PC-9 (cell line): Measurements from ENCODE around the gene ZNF774. TPM values are rescaled to one million over a fixed set of nuclear protein-coding genes. Genes with fewer than 3 reads are reported as not detected.
A peak's percentile ranks its signal among the peaks of the same experiment; 100 is the strongest.

Experiments
- BruUV-seq: library from RNA; stranded (reverse); fragments of 400-500 nt; replicated peaks from 2 replicates; lab custom pipeline; 2021; lab: Mats Ljungman, UMichigan
- CTCF ChIA-PET: fragments of 300-600 bp; sonication (Branson Sonifier 250); formaldehyde crosslinking; loops from one replicate; lab custom pipeline; 2022; ENCODE audit warnings: antibody characterized with exemption; lab: Charles Lee
- POLR2A ChIA-PET: fragments of 300-600 bp; sonication (Branson Sonifier 250); formaldehyde crosslinking; loops from one replicate; lab custom pipeline; 2022; ENCODE audit warnings: antibody characterized with exemption; ENCODE audit not compliant: unreplicated experiment; lab: Charles Lee
- DNase-seq, 2 experiments: peaks; one replicate each; pipeline versions ENCODE4 v3.0.0 to v3.0.0-alpha.2; 2015 to 2022; ENCODE audit warnings: mixed read lengths in 1 of 2
- H2AFZ ChIP-seq: fragments of 200-600 bp; sonication (generic); 2 replicates; pipeline ENCODE4 v1.8.1; 2017; ENCODE audit warnings: antibody characterized with exemption
- H3F3A ChIP-seq: fragments of 200-600 bp; sonication (generic); 2 replicates; pipeline ENCODE4 v1.8.1; 2017; ENCODE audit warnings: antibody characterized with exemption, mild to moderate bottlenecking, low read depth; ENCODE audit not compliant: insufficient read depth
- H3K27ac ChIP-seq: fragments of 200-600 bp; sonication (generic); 2 replicates; pipeline ENCODE4 v1.6.1; 2016; ENCODE audit warnings: mixed run types
- H3K27me3 ChIP-seq: fragments of 200-600 bp; sonication (generic); 2 replicates; pipeline ENCODE4 v1.6.1; 2016; ENCODE audit warnings: low read depth, mixed run types; ENCODE audit not compliant: insufficient read depth
- H3K36me3 ChIP-seq: fragments of 200-600 bp; sonication (generic); 2 replicates; pipeline ENCODE4 v1.6.1; 2016; ENCODE audit warnings: low read depth, mixed run types
- H3K4me1 ChIP-seq: fragments of 200-600 bp; sonication (generic); replicated peaks from 2 replicates; pipeline ENCODE4 v1.6.1; 2016; ENCODE audit warnings: mixed run types; ENCODE audit not compliant: insufficient read depth
- H3K4me2 ChIP-seq: fragments of 200-600 bp; sonication (generic); 2 replicates; pipeline ENCODE4 v1.6.1; 2017; ENCODE audit warnings: mixed run types
- H3K4me3 ChIP-seq: fragments of 200-600 bp; sonication (generic); 2 replicates; pipeline ENCODE4 v1.6.1; 2016; ENCODE audit warnings: mixed run types
- H3K79me2 ChIP-seq: fragments of 200-600 bp; sonication (generic); 2 replicates; pipeline ENCODE4 v1.6.1; 2017; ENCODE audit warnings: low read depth, mixed run types
- H3K9me2 ChIP-seq: fragments of 200-600 bp; sonication (generic); 2 replicates; pipeline ENCODE4 v1.8.1; 2017; ENCODE audit warnings: mild to moderate bottlenecking; ENCODE audit not compliant: insufficient read depth
- H3K9me3 ChIP-seq: fragments of 200-600 bp; sonication (generic); 2 replicates; pipeline ENCODE4 v1.8.1; 2016; ENCODE audit warnings: low read depth; ENCODE audit not compliant: insufficient read depth
- H4K20me1 ChIP-seq: fragments of 200-600 bp; sonication (generic); 2 replicates; pipeline ENCODE4 v1.8.1; 2017; ENCODE audit not compliant: insufficient read depth
- EZH2 ChIP-seq: fragments of 200-600 bp; sonication (generic); IDR thresholded peaks from 2 replicates; pipeline ENCODE4 v1.8.0; 2017; ENCODE audit warnings: antibody characterized with exemption, low read depth
- intact Hi-C: fragments of 100-400 bp; cut with micrococcal nuclease; formaldehyde crosslinking; loops from one replicate; pipeline ENCODE4 v1.10.0; 2022; ENCODE audit not compliant: unreplicated experiment
- total RNA-seq: library from RNA; stranded (reverse); gene quantifications from 2 replicates; pipeline ENCODE4 v1.2.3, GENCODE V29; 2021
- TF ChIP-seq, protein P1 (sequence below): fragments of 200-600 bp; sonication (generic); conservative IDR thresholded peaks from 2 replicates; pipeline ENCODE4 v1.6.1; 2017; ENCODE audit warnings: mixed run types, antibody characterized with exemption, mild to moderate bottlenecking, moderate library complexity

The ZNF774 gene
- total RNA-seq, 1 experiment from 2014 or later, result 6.3 TPM

DNA sequence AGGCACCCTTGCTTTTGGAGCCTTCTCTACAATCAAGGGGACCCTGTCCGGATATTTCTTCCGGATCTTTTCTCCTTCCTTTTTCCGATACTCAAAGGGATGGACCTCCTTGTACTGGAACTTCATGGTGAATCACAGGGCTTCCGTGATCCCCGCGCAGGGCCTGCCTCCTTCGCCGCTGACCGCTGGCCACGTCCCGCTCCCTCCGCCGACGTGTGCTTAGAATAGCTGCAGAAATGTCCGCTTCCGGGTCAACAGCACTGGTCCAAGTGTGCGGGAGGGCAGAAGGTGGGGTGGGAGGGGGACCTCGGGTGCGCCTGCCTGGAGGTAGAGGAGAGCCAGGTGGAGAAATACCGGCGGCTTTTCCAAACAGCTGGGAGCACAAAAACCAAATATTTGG, 3.0 kb upstream of the ZNF774 start:
- Histone ChIP-seq H3K27me3 (no peaks in the 10 kb centered on the region), H3K4me3 (no peak overlapping the region), H3F3A (peaks cover 8% of the 10 kb centered on the region; the same call in 1 of the 2 replicates), H3K27ac (no peak overlapping the region), H3K9me3 (no peaks in the 10 kb centered on the region), H4K20me1 (no peaks in the 10 kb centered on the region), H3K4me2 (no peak overlapping the region), H3K36me3 (no peaks in the 10 kb centered on the region), H3K9me2 (no peaks in the 10 kb centered on the region), H3K79me2 (peaks cover 6% of the 10 kb centered on the region; the same call in 1 of the 2 replicates), H2AFZ (no peak overlapping the region), H3K4me1 (peaks cover 12% of the 10 kb centered on the region)
- DNase-seq, result no peak
- intact Hi-C loops, result no loop called here
- POLR2A ChIA-PET, result no interaction called here
- CTCF ChIA-PET, result no interaction called here
- no TSS peak for BruUV-seq
- TF ChIP-seq EZH2, result no peak
- TF ChIP-seq, protein P1, sequence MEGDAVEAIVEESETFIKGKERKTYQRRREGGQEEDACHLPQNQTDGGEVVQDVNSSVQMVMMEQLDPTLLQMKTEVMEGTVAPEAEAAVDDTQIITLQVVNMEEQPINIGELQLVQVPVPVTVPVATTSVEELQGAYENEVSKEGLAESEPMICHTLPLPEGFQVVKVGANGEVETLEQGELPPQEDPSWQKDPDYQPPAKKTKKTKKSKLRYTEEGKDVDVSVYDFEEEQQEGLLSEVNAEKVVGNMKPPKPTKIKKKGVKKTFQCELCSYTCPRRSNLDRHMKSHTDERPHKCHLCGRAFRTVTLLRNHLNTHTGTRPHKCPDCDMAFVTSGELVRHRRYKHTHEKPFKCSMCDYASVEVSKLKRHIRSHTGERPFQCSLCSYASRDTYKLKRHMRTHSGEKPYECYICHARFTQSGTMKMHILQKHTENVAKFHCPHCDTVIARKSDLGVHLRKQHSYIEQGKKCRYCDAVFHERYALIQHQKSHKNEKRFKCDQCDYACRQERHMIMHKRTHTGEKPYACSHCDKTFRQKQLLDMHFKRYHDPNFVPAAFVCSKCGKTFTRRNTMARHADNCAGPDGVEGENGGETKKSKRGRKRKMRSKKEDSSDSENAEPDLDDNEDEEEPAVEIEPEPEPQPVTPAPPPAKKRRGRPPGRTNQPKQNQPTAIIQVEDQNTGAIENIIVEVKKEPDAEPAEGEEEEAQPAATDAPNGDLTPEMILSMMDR, result no peak

DNA sequence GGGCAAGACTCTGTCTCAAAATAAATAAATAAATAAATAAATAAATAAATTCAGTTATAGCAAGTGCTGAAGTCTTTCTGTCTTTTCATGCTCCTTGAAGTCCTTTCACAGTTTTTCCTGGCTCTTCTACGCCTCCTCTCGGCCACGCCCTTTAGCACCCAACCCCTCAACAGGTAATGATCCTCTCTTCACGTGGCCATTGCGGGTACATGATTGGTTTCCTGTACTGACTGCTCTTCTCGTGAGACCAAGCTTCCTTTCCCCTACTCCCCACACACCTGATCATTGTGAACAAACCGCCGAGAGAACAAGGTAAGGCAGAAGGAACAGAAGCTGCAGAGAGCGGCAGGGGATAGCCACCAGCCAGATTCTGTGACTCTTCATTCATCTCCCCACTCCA, 2.3 kb upstream of the ZNF774 start:
- Histone ChIP-seq H3K9me3 (no peaks in the 10 kb centered on the region), H3K27ac (no peak overlapping the region), H3K36me3 (no peaks in the 10 kb centered on the region), H3K79me2 (peaks cover 6% of the 10 kb centered on the region; the same call in 1 of the 2 replicates), H3K4me3 (no peak overlapping the region), H3K9me2 (no peaks in the 10 kb centered on the region), H3K4me1 (peaks cover 12% of the 10 kb centered on the region), H3K27me3 (no peaks in the 10 kb centered on the region), H3K4me2 (no peak overlapping the region), H2AFZ (no peak overlapping the region), H3F3A (peaks cover 8% of the 10 kb centered on the region; the same call in 1 of the 2 replicates), H4K20me1 (no peaks in the 10 kb centered on the region)
- intact Hi-C loops, result no loop called here
- no peak for DNase-seq
- CTCF ChIA-PET, result no interaction called here
- no TSS peak for BruUV-seq
- TF ChIP-seq, protein P1, result no peak
- TF ChIP-seq EZH2, result no peak
- POLR2A ChIA-PET, result no interaction called here

DNA sequence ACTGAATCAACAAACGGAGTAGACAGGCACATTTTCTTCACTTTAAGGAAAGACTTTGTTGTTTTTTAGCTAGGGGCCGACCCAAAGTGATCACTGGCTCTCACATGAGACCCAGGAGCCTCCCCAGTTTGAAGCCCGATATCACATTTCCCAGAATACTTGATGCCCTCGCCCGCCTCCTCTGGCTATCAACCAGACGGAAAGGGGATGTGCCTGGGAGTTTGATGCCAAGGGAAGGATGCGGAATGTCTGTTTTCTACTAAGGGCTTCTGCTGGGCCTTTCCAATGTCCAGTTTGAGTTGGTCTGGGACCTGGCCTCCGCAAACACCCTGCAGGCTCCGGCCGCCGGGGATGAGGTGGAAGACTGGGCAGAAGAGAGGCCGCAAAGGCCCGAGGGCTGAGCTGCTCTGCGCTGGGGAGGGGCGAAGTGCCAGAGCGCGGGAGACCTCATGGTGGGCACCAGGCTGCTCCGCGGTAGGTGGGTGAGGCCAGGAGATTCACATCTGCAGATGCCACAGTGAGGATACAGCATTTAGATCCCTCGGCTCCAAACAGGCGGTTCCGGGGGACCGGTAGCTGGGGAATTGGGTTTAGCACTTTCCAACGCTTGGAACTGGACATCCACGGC, 491 bp upstream of the ZNF774 start:
- Histone ChIP-seq H2AFZ (peak overlapping the region; percentile 75; the same call in 1 of the 2 replicates), H3K9me3 (no peaks in the 10 kb centered on the region), H3F3A (peaks cover 8% of the 10 kb centered on the region; the same call in 1 of the 2 replicates), H3K27ac (no peak overlapping the region), H3K4me2 (peak overlapping the region; percentile 82), H3K4me1 (peaks cover 12% of the 10 kb centered on the region), H3K36me3 (no peaks in the 10 kb centered on the region), H3K9me2 (no peaks in the 10 kb centered on the region), H3K27me3 (no peaks in the 10 kb centered on the region), H3K79me2 (peaks cover 6% of the 10 kb centered on the region; the same call in 1 of the 2 replicates), H4K20me1 (no peaks in the 10 kb centered on the region), H3K4me3 (peak overlapping the region; percentile 83; the same call in 1 of the 2 replicates)
- CTCF ChIA-PET, result interaction anchor here (1.4 kb wide), 1 partner anchor 10 kb away, joined by 4 read pairs; no protein-coding TSS in a partner anchor
- TF ChIP-seq, protein P1, result no peak
- TF ChIP-seq EZH2, result no peak
- no TSS peak for BruUV-seq
- POLR2A ChIA-PET, result interaction anchor here (0.6 to 0.7 kb wide), 2 partner anchors 10 kb away, joined by 3 to 6 read pairs; no protein-coding TSS in a partner anchor
- intact Hi-C loops, result loop anchor here (1.0 kb wide), 1 partner anchor 128 kb away; no protein-coding TSS in a partner anchor
- no peak for DNase-seq
